ENCODE measurements around the gene MGAT5.

DNA sequence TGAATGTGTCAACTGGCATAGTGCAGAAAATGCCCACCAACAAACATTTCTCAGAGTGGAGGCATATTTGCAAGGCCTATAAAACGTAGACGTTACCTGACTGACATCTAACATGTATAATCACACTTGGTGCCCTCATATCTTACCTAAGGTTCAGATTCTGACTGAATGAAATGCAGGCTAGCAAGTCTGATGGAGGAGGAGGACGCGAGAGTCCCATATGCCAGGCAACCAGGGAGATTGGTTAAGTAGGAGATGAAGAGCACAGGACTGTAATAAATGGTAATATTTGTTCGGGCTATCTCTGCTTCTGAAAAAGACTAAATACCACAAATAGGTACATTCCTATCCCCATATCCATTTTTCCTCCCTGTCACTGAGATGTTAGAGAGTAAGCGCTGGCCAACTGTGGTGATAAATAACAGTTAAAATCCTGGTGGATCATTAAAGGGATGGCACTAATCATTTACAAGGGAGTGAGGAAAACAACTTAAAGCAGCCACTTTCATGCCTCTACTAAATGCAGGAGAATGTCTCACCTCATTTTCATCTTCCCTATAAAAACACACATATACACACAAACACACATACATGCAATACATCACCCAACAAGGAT is 247.7 kb downstream of the MGAT5 start:
- no peak for TF ChIP-seq EZH2phosphoT487 (IDR thresholded peaks at IDR 0.05)
- TF ChIP-seq, protein P1, sequence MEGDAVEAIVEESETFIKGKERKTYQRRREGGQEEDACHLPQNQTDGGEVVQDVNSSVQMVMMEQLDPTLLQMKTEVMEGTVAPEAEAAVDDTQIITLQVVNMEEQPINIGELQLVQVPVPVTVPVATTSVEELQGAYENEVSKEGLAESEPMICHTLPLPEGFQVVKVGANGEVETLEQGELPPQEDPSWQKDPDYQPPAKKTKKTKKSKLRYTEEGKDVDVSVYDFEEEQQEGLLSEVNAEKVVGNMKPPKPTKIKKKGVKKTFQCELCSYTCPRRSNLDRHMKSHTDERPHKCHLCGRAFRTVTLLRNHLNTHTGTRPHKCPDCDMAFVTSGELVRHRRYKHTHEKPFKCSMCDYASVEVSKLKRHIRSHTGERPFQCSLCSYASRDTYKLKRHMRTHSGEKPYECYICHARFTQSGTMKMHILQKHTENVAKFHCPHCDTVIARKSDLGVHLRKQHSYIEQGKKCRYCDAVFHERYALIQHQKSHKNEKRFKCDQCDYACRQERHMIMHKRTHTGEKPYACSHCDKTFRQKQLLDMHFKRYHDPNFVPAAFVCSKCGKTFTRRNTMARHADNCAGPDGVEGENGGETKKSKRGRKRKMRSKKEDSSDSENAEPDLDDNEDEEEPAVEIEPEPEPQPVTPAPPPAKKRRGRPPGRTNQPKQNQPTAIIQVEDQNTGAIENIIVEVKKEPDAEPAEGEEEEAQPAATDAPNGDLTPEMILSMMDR (IDR thresholded peaks at IDR 0.05), result no peak
- no peak for TF ChIP-seq EZH2 (IDR thresholded peaks at IDR 0.05)
